GM18867 (cell line): ENCODE measurements around the gene KEAP1.
"Not testable (repeated sequence)": the region's sequence is repeated elsewhere in the genome, so short reads cannot be mapped to it uniquely, and the experiment has no call there.

Source experiments
- ATAC-seq: cut with Tn5 transposase; IDR thresholded peaks from one replicate; pipeline ENCODE4 v1.9.1; 2021; ENCODE audit warnings: mild to moderate bottlenecking, moderate library complexity; ENCODE audit not compliant: unreplicated experiment

Gene KEAP1

DNA sequence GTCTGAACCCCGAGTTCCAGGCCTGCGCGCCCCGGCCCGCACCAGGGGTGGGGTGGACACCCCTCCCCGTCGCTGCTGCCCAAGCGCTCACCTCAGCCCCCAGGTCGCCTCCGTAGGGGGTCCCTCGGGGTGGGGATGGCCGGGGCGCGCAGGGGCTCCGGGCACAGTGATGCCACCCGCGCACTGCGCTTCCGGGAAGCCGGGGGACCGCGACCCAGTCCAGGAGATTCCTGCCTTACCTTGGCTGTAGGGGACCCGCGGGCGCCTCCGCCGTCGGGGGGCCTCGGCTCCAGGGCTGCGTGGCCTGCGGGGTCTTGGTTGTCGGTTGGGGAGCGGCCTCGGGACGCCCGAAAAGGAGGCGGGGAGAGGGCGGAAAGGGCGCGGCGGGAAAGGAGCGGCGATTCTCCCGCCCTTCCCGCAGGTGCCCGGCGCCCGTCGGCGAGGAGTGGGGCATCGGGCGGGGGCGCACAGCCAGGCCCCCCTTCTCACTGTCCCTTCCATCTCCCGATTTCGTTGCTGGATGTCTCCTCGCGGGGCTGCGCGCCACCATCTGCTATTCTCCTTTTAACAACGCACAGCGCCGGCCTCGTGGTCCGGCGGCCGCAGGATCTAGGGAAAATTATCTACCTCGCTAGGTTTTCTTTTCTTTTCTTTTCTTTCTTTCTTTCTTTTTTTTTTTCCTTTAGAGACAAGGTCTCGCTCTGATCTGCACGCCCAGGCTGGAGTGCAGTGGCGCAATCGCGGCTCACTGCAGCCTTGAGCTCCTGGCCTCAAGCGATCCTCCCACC, at the start of gene KEAP1:
Gene KEAP1, minus strand, starts transcription at position 355 of the 788 bp plus-strand sequence. CDS start 3,323 bp downstream, outside the sequence.
- no peak for ATAC-seq

DNA sequence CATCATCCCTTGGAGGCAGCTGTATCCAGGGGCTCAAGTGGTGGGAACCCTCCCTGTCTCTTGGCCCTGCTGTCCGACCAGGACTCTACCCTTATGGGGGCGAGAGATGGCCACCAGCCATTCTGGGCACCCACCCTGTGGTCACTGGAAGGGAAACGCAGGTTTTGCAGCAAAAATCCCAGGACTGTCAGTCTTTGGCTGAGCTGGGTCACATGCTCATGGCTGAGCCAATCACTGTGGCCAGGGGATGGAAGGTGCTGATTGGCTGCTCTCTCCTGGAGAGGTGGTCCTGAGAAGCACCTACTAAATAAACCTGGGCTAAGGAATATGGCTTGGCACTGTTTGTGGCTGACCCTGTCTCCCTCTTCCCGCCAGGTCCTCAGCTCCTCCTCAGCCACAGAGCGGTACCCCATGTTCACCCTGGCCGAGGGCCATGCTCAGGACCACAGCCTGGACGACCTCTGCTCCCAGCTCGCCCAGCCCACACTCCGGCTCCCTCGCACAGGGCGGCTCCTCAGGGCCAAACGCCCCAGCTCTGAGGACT, 49.4 kb upstream of the KEAP1 start:
- no peak for ATAC-seq

DNA sequence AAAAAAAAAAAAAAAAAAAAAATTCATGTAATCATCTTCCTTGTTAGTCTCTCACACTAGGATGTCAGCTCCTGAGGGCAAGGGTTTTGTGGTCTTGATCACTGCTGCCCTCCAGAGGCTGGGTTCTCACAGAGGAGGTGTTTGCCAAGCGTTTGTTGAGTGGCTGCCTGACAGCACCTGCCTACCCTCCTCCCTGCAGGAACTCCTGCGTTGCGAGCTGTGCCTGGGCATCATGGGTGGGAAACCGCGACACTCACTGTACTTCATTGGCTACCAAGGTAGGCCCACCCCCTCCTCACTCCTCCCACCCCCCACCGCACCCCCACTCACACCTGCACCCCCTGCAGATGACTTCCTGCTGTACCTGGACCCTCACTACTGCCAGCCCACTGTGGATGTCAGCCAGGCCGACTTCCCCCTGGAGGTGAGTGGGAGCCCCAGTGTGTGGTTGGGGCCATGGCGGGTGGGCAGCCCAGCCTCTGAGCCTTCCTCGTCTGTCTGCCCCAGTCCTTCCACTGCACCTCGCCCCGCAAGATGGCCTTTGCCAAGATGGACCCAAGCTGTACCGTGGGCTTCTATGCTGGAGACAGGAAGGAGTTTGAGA, 48.6 kb upstream of the KEAP1 start:
- ATAC-seq: no peak

DNA sequence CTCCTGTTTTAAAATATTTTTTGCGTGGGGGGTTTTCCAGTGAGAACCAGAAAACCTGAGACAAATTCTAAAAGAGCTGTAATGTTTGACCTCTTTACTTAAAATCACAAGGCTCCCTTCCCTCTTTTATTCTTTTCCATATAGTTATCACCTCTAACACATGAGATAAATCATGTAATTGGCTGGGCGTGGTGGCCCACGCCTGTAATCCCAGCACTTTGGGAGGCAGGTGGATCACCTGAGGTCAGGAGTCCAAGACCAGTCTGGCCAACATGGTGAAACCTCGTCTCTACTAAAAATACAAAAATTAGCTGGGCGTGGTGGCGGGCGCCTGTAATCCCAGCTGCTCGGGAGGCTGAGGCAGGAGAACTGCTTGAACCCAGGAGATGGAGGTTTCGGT, 47.9 kb upstream of the KEAP1 start:
- ATAC-seq: not testable (repeated sequence)

DNA sequence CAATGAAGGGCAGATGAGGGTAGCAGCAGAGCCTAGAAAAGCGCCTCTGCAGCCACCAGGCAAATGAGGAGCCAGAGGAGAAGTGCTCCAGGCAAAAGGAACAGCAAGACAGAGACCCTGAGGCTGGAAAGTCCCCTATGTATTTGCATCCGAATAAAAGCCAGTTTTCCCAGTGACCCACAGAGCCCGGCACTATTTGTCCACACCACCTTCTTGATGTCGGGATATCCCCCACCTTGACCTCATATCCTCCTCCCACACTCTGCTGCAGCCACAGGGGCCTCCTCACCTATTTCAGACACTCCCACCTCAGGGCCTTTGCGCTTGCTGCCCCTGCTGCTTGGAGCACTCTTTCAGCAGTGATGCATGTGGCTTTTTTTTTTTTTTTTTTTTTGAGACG, 47.2 kb upstream of the KEAP1 start:
- no peak for ATAC-seq

DNA sequence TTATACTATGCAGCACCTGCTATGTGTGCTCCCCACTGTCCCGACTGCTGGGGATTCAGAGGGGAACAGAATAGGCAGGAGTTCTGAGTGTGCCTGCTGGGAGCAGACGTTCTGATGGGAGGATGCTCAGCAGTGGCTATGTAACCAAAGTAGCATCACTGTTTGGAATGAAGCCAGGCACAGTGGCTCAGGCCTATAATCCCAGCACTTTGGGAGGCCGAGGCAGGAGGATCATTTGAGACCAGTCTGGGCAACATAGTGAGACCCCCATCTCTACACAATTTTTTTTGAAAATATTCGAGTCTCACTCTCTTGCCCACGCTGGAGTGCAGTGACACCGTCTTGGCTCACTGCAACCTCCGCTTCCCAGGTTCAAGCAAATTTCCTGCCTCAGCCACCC, 46.6 kb upstream of the KEAP1 start:
- ATAC-seq: no peak

DNA sequence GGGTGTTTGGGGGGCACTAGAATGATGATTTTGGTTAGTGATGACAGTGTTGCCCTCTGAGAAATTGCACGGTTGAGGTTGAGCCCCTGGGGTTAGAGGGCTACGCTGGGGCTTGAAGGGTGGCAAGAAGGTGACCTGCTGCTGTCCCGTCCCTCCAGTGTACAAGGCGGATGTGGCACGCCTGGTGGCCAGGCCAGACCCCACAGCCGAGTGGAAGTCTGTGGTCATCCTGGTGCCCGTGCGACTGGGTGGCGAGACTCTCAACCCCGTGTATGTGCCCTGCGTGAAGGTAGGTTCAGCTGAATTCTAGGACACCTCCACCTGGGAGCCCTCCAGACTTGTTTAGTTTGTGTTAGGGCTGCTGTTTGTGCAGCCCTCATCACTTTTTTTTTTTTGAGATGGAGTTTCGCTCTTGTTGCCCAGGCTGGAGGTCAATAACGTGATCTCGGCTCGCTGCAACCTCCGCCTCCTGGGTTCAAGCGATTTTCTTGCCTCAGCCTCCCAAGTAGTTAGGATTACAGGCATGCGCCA, 45.7 kb upstream of the KEAP1 start:
- ATAC-seq: no peak

DNA sequence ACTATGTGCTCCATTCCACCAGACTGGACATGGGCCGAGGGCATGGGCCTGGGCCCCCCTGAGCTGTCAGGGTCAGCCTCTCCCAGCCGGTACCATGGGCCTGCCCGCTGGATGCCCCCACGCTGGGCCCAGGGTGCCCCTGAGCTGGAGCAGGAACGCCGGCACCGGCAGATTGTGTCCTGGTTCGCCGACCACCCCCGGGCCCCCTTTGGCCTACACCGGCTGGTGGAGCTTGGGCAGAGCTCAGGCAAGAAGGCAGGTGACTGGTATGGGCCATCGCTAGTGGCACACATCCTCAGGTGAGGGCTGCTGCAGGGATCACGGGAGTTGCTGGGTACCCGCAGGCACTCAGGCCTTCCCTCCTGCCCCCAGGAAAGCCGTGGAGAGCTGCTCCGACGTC, 43.7 kb upstream of the KEAP1 start:
- ATAC-seq: no peak

DNA sequence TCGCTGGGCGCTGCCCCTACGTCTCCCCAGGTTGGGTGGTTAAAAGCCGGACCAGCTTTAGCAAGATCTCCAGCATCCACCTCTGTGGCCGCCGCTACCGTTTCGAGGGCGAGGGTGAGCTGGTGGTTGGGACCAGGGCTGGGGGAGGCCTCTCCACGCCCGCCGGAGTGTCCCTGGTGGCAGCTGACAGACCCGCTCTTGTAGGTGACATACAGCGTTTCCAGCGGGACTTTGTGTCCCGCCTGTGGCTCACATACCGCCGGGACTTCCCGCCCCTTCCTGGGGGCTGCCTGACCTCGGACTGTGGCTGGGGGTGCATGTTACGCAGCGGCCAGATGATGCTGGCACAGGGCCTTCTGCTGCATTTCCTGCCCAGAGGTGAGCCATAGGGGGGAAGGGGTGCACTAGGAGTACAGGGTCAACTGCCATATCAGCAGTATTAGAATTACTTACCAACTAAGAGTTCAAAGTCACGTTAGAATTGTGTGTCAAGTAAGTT, 41.6 kb upstream of the KEAP1 start:
- no peak for ATAC-seq

DNA sequence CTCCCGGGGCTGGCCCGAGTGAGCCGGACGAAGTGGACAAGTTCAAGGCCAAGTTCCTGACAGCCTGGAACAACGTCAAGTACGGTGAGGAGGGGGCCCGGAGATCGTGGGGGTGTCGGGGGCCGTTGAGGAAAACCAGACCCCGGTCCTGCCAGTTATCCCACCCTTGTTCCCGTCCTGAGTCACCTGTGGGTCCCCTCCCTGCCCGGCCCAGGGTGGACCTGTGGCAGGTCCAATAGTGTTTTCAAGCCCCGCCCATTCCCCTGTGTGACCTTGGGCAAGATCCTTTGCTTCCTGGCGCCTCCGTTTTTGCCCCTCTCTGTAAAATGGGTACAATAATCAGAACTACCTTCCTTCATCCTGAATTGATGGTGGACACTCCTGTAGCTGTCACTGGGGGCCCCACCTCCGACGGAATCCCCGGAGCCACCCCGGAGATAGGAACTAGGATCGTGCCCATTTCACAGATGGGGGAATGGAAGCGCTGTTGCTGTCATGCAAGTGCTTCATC, 41.1 kb upstream of the KEAP1 start:
- ATAC-seq: no peak

DNA sequence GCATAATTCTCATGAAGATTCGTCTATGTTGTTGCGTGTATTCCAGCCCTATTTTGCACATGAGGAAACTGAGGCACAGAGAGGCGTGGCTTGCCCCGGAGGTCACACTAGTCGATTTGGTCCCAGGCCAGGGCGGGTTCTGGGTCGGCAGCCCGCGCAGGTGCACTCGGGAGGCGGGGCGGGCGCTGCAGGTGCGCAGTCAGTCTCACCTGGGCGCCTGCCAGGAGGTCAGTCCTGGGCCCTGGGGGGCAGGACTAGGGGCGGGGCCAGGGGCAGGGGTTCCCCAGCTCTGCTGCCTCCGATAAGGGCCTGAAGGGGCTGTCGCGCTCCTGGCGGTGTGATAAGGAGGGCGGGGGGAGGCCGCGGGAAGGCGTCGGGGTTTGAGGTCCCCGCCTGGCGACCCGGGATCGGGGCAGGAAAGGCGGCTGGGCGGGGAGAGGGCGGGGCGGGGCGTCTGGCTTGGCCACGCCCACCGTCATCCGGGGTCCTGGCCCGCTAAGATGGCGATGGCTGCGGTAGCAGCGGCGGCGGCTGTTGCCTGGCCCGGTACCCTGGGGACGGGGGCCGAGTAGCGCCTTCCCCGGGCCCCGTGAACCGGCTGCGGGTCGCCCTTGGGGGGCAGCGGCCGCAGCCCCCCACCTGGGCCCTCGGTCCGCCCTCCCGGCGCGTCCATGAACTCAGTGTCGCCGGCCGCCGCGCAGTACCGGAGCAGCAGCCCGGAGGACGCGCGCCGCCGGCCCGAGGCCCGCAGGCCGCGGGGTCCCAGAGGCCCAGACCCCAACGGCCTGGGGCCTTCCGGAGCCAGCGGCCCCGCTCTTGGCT, 40.5 kb upstream of the KEAP1 start, which contains the start of gene ATG4D:
Gene ATG4D, plus strand, starts transcription at position 485 of the 822 bp plus-strand sequence. Its CDS starts 187 bp downstream, at position 672.
- peak; percentile 64 for ATAC-seq

DNA sequence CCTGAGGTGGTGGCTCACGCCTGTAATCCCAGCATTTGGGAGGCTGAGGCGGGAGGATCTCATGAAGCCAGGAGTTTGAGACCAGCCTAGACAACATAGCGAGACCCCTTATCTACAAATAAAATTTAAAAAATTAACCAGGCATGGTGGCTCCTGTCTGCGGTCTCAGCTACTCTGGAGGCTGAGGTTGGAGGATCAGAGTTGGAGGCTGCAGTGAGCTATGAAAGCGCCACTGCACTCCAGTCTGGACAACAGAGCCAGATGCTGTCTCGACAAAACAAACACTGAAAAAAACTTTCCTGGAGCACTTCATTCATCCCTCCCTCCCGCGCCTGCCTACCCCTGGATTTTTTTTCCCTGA, 39.9 kb upstream of the KEAP1 start:
- no peak for ATAC-seq

DNA sequence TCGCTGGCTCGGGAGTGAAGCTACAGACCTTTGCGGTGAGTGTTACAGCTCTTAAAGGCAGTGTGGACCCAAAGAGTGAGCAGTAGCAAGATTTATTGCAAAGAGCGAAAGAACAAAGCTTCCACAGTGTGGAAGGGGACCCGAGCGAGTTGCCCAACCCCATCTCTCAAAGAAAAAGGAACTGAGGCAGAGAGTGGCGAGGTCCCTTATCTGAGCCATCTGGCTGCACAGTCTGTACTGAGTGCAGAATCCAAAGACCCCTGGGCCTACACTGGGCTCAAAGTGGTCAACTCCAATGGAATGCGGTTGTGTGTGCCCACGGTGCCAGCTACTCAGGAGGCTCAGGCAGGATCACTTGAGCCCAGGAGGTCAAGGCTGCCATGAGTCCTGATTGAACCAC, 35.9 kb upstream of the KEAP1 start:
- ATAC-seq: not testable (repeated sequence)

DNA sequence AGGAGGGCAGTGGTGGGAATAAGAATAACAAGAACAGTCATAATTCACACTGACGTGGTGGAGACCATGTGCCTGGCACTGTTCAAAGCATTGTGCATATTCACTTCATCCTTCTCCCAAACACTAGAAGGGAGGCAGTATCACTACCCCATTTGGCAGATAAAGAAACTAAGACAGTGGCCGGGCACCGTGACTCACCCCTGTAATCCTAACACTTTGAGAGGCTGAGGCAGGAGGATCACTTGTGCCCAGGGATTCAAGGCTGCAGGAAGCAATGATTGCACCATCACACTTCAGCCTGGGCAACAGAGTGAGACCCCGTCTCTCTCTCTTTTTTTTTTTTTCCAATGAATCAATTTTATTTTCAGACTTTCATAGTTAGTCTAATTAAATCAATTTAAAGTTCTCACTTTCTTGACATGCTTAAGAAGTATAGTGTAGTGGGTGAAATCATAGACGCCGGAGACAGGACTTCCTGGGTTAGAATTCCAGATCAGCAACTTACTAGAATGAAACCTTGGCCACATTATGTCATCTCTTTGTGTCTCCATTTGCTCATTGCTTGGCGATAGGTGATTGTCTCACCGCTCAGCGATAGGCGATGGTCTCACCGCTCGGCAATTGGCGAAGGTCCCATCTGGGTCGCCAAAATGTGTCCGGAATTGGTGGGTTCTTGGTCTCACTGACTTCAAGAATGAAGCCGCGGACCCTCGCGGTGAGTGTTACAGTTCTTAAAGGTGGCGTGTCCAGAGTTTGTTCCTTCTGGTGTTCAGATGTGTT, 35.2 kb upstream of the KEAP1 start:
- ATAC-seq: no peak

DNA sequence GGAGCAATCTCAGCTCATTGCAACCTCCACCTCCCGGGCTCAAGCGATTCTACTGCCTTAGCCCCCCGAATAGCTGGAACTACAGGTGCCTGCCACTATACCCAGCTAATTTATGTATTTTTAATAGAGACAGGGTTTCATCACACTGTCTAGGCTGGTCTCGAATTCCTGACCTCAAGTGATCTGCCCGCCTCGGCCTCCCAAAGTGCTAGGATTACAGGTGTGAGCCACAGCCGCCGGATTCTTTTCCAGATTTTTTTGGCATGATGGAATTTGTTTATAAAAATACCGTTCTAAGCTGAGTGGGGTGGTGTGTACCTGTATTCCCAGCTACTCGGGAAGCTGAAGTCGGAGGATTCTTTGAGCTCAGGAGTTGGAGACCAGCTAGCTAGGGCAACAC, 34.5 kb upstream of the KEAP1 start:
- no peak for ATAC-seq

DNA sequence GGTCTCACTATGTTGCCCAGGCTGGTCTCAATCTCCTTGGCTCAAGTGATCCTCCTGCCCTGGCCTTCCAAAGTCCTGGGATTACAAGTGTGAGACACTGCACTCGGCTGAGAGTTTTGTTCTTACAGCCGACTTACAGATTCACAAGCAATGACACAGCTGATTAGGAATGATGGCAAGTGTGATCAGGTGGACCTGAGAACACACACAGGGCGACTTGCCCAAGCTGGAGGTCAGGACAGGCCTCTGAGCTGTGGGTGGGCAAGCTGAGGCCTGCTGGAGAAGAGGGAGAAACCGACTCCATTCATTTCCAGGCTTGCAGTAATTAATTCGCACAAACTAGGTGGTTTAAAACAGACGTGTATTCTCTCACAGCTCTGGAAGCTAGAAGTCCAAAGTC, 32.5 kb upstream of the KEAP1 start:
- ATAC-seq: no peak

DNA sequence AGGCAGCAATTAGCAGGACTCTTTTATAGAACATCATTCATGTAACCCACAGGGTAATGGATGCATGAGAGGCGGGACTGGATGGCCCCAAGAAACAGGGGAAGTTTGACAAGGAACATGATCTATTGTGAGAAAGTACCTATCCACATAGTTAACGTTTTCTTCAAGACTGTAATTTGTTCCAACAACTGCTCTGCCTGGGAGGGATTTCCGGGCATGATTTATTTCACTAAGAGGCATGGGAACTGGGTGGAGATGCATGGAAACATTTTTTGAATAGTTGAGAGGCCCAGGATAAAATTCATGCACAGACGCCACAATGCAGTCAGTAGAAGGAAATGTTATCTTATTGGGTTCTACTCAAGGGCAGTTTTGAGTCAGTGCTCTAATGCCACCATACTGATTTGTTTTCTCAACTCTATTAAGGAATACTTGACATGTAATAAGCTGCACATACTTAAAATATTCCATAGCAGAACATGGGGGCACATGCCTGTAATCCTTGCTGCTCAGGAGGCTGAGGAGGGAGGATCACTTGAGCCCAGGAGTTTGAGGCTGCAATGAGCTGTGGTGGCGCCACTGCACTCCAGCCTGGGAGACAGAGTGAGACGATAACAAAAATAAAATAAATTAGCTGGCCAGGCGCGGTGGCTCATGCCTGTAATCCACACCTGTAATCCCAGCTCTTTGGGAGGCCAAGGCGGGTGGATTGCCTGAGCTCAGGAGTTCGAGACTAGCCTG, 30.7 kb upstream of the KEAP1 start:
- ATAC-seq: no peak

DNA sequence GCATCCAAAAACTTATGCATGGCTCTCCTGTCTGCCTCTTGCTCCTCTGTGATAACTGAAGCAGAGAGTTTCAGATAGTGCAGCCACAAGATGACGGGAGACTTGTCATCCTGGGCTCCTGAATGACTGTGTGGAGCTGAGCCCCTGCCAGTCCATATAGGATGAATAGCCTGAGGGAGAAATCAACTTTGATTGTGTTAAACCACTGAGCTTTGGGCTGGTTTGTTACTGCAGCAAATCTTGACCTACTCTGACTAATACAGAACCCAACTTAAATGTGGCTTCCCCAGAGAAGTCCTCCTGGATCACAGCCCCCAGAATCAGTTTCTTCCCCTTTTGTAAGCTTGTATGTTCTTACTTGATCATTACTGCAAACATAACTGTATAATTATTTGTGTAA, 29.3 kb upstream of the KEAP1 start:
- no peak for ATAC-seq

DNA sequence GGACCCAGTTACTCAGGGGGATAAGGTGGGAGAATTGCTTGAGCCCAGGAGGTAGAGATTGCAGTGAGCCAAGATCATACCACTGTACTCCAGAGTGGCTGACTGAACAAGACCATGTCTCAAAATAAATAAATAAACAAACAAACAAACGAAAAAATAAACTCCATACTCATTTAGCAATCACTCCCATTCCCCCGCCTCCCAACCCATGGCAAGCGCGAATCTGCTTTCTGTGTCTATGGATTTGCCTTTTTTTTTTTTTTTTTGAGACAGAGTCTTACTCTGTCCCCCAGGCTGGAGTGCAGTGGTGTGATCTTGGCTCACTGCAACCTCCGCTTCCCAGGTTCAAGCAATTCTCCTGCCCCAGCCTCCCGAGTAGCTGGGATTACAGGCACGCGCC, 23.7 kb upstream of the KEAP1 start:
- ATAC-seq: not testable (repeated sequence)
